Stimulated activated CD8-positive, alpha-beta memory T cell treated with anti-CD3 and anti-CD28 coated beads, Interleukin-4, amount 100 ng/mL, for 4 hours (primary cell): Measurements from ENCODE around the gene APH1B.

Source experiments
- DNase-seq, 2 donors: peaks; one replicate each; pipeline ENCODE4 v3.0.0-alpha.2; 2020; ENCODE audit warnings: low read depth in 2 of 2, low spot score in 1 of 2

Gene APH1B

GRCh38 chr15:63252292-63252691, 25.1 kb upstream of the APH1B start:
- no peak for DNase-seq

GRCh38 chr15:63254991-63255390, 22.4 kb upstream of the APH1B start:
- no peak for DNase-seq

GRCh38 chr15:63255489-63255990, 21.9 kb upstream of the APH1B start:
- DNase-seq, result no peak

- no peak for DNase-seq
Observed at GRCh38 chr15:63256433-63257274, 20.8 kb upstream of the APH1B start.

GRCh38 chr15:63258658-63259057, 18.7 kb upstream of the APH1B start:
- DNase-seq, result no peak

GRCh38 chr15:63260791-63261190, 16.6 kb upstream of the APH1B start:
- DNase-seq, result no peak

GRCh38 chr15:63261311-63261710, 16.1 kb upstream of the APH1B start:
- no peak for DNase-seq

- DNase-seq, result no peak
Observed at GRCh38 chr15:63263519-63263918, 13.9 kb upstream of the APH1B start.

- no peak for DNase-seq
Observed at GRCh38 chr15:63264688-63265293, 12.6 kb upstream of the APH1B start.

- DNase-seq, result no peak
Observed at GRCh38 chr15:63274427-63274826, 3.0 kb upstream of the APH1B start.

GRCh38 chr15:63276342-63277037, 915 bp upstream of the APH1B start:
- no peak for DNase-seq

- DNase-seq, result no peak
Observed at GRCh38 chr15:63277893-63278456, 570 bp downstream of the APH1B start.

- no peak for DNase-seq
Observed at GRCh38 chr15:63283126-63283525, 5.7 kb downstream of the APH1B start.

GRCh38 chr15:63284335-63284734, 6.9 kb downstream of the APH1B start:
- DNase-seq, result no peak

GRCh38 chr15:63287109-63287508, 9.7 kb downstream of the APH1B start:
- DNase-seq, result no peak

GRCh38 chr15:63288342-63288741, 10.9 kb downstream of the APH1B start:
- no peak for DNase-seq

- no peak for DNase-seq
Observed at GRCh38 chr15:63288778-63289378, 11.5 kb downstream of the APH1B start.

- no peak for DNase-seq
Observed at GRCh38 chr15:63291507-63291906, 14.1 kb downstream of the APH1B start.

GRCh38 chr15:63292241-63292640, 14.8 kb downstream of the APH1B start:
- no peak for DNase-seq

GRCh38 chr15:63292771-63293170, 15.4 kb downstream of the APH1B start:
- DNase-seq, result no peak

- no peak for DNase-seq
Observed at GRCh38 chr15:63294359-63294758, 17.0 kb downstream of the APH1B start.
